Measurements from ENCODE around the gene SLC10A2. TPM values are rescaled to one million over a fixed set of nuclear protein-coding genes. Genes with fewer than 3 reads are reported as not detected.
"Not testable (repeated sequence)": the region's sequence is repeated elsewhere in the genome, so short reads cannot be mapped to it uniquely, and the experiment has no call there.

Gene SLC10A2
- not detected in 2 replicates for polyA plus RNA-seq (2013)

GRCh38 chr13:103066079-103066780, at the start of gene SLC10A2:
Gene SLC10A2, minus strand, starts transcription at chr13:103066417. Its CDS starts 168 bp downstream, at chr13:103066249.
- Histone ChIP-seq H3K9me3 (ENCODE audit: insufficient read depth, low read depth, low read length) (no peaks in the 10 kb centered on the region), H2AK5ac (ENCODE audit: low read length) (no peak within 1 kb of the TSS), H3K14ac (ENCODE audit: low read length) (no peak within 1 kb of the TSS), H2BK120ac (ENCODE audit: insufficient read depth, low read length, poor library complexity) (no peak within 1 kb of the TSS), H3K79me1 (ENCODE audit: low read length) (no peaks in the 10 kb centered on the region), H4K12ac (ENCODE audit: low read depth, low read length) (no peak within 1 kb of the TSS), H3K23ac (ENCODE audit: low read length) (no peak within 1 kb of the TSS), H3K27me3 (ENCODE audit: insufficient read depth, low read length) (no peaks in the 10 kb centered on the region), H3K18ac (ENCODE audit: low read length) (no peak within 1 kb of the TSS), H3K4me3 (ENCODE audit: low read depth, low read length) (no peak within 1 kb of the TSS), H3K27ac (ENCODE audit: low read depth, low read length) (no peak within 1 kb of the TSS), H3K9ac (ENCODE audit: low read length) (no peak within 1 kb of the TSS), H4K91ac (ENCODE audit: low read depth, low read length) (no peak within 1 kb of the TSS), H3K4ac (ENCODE audit: low read depth, low read length) (no peak within 1 kb of the TSS), H4K8ac (ENCODE audit: low read depth, low read length) (no peak within 1 kb of the TSS), H2AFZ (ENCODE audit: insufficient read depth, low read length, poor library complexity) (no peak within 1 kb of the TSS), H2BK12ac (ENCODE audit: low read length) (no peak within 1 kb of the TSS), H2BK5ac (ENCODE audit: low read depth, low read length, poor library complexity) (no peak within 1 kb of the TSS), H3K4me2 (ENCODE audit: low read length) (no peak within 1 kb of the TSS), H3K79me2 (ENCODE audit: control insufficient read depth, insufficient read depth, low read length, poor library complexity) (no peaks in the 10 kb centered on the region), H3K4me1 (ENCODE audit: control insufficient read depth in 1 of 2, insufficient read depth in 2 of 2, low read length in 2 of 2) (peaks cover 0 to 3% of the 10 kb centered on the region in 2 experiments), H3K36me3 (ENCODE audit: control insufficient read depth in 1 of 2, insufficient read depth in 2 of 2, low read length in 2 of 2) (no peaks in the 10 kb centered on the region)
- WGBS (ENCODE audit: extremely low coverage, insufficient coverage, insufficient read length): no CpG with 5 or more reads among the region's 9 CpGs
- no peak for DNase-seq

- Histone ChIP-seq H3K27ac (ENCODE audit: low read depth, low read length) (no peak overlapping the region), H4K91ac (ENCODE audit: low read depth, low read length) (no peak overlapping the region), H3K9ac (ENCODE audit: low read length) (no peak overlapping the region), H3K18ac (ENCODE audit: low read length) (no peak overlapping the region), H3K4me1 (ENCODE audit: control insufficient read depth in 1 of 2, insufficient read depth in 2 of 2, low read length in 2 of 2) (no peaks in the 10 kb centered on the region), H3K23ac (ENCODE audit: low read length) (no peak overlapping the region), H2BK12ac (ENCODE audit: low read length) (no peak overlapping the region), H3K4ac (ENCODE audit: low read depth, low read length) (no peak overlapping the region), H3K27me3 (ENCODE audit: insufficient read depth, low read length) (no peaks in the 10 kb centered on the region), H2BK120ac (ENCODE audit: insufficient read depth, low read length, poor library complexity) (no peak overlapping the region), H3K14ac (ENCODE audit: low read length) (no peak overlapping the region), H4K8ac (ENCODE audit: low read depth, low read length) (no peak overlapping the region), H3K9me3 (ENCODE audit: insufficient read depth, low read depth, low read length) (no peaks in the 10 kb centered on the region), H4K12ac (ENCODE audit: low read depth, low read length) (no peak overlapping the region), H3K36me3 (ENCODE audit: control insufficient read depth in 1 of 2, insufficient read depth in 2 of 2, low read length in 2 of 2) (no peaks in the 10 kb centered on the region), H3K79me1 (ENCODE audit: low read length) (no peaks in the 10 kb centered on the region), H3K4me2 (ENCODE audit: low read length) (no peak overlapping the region), H3K4me3 (ENCODE audit: low read depth, low read length) (no peak overlapping the region), H2BK5ac (ENCODE audit: low read depth, low read length, poor library complexity) (no peak overlapping the region), H2AK5ac (ENCODE audit: low read length) (no peak overlapping the region), H2AFZ (ENCODE audit: insufficient read depth, low read length, poor library complexity) (no peak overlapping the region), H3K79me2 (ENCODE audit: control insufficient read depth, insufficient read depth, low read length, poor library complexity) (no peaks in the 10 kb centered on the region)
- no CpG with 5 or more reads among the region's 3 CpGs for WGBS (ENCODE audit: extremely low coverage, insufficient coverage, insufficient read length)
- no peak for DNase-seq
Measured at GRCh38 chr13:103107580-103107979, 41.4 kb upstream of the SLC10A2 start.

- Histone ChIP-seq H3K79me2 (ENCODE audit: control insufficient read depth, insufficient read depth, low read length, poor library complexity) (no peaks in the 10 kb centered on the region), H3K4me3 (ENCODE audit: low read depth, low read length) (no peak overlapping the region), H2BK12ac (ENCODE audit: low read length) (no peak overlapping the region), H2AK5ac (ENCODE audit: low read length) (no peak overlapping the region), H3K9ac (ENCODE audit: low read length) (no peak overlapping the region), H2BK120ac (ENCODE audit: insufficient read depth, low read length, poor library complexity) (no peak overlapping the region), H2BK5ac (ENCODE audit: low read depth, low read length, poor library complexity) (no peak overlapping the region), H3K23ac (ENCODE audit: low read length) (no peak overlapping the region), H3K27me3 (ENCODE audit: insufficient read depth, low read length) (no peaks in the 10 kb centered on the region), H4K91ac (ENCODE audit: low read depth, low read length) (no peak overlapping the region), H3K14ac (ENCODE audit: low read length) (no peak overlapping the region), H3K27ac (ENCODE audit: low read depth, low read length) (no peak overlapping the region), H3K18ac (ENCODE audit: low read length) (no peak overlapping the region), H3K9me3 (ENCODE audit: insufficient read depth, low read depth, low read length) (no peaks in the 10 kb centered on the region), H3K4me1 (ENCODE audit: control insufficient read depth in 1 of 2, insufficient read depth in 2 of 2, low read length in 2 of 2) (peaks cover 0 to 4% of the 10 kb centered on the region in 2 experiments), H4K8ac (ENCODE audit: low read depth, low read length) (no peak overlapping the region), H3K4ac (ENCODE audit: low read depth, low read length) (no peak overlapping the region), H3K36me3 (ENCODE audit: control insufficient read depth in 1 of 2, insufficient read depth in 2 of 2, low read length in 2 of 2) (no peaks in the 10 kb centered on the region), H3K79me1 (ENCODE audit: low read length) (no peaks in the 10 kb centered on the region), H2AFZ (ENCODE audit: insufficient read depth, low read length, poor library complexity) (no peak overlapping the region), H4K12ac (ENCODE audit: low read depth, low read length) (no peak overlapping the region), H3K4me2 (ENCODE audit: low read length) (no peak overlapping the region)
- no CpG with 5 or more reads among the region's 5 CpGs for WGBS (ENCODE audit: extremely low coverage, insufficient coverage, insufficient read length)
- peak in 1 of 2 donors; percentile 23 for DNase-seq
Measured at GRCh38 chr13:103104340-103104739, 38.1 kb upstream of the SLC10A2 start.

DNA sequence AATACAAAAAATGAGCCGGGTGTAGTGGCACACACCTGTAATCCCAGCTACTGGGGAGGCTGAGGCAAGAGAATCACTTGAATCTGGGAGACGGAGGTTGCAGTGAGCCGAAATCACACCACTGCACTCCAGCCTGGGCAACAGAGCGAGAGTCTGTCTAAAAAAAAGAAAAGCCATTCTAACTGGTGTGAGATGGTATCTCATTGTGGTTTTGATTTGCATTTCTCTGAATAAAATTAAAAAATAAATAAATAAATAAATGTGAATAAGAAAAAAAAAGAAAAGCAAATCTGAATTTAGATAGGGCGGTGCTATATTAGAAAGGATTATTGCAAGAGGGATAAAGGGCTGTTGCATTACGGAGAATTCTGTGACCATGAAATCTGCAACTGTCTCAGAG, 37.2 kb upstream of the SLC10A2 start:
- DNase-seq: peak in 1 of 2 donors; percentile 40
- not testable (repeated sequence) for H3K4me3 ChIP-seq (ENCODE audit: low read depth, low read length); H3K27me3 ChIP-seq (ENCODE audit: insufficient read depth, low read length); H3K9me3 ChIP-seq (ENCODE audit: insufficient read depth, low read depth, low read length); H2BK12ac ChIP-seq (ENCODE audit: low read length); H2BK120ac ChIP-seq (ENCODE audit: insufficient read depth, low read length, poor library complexity); H3K4ac ChIP-seq (ENCODE audit: low read depth, low read length); H2AK5ac ChIP-seq (ENCODE audit: low read length); H4K12ac ChIP-seq (ENCODE audit: low read depth, low read length); H2AFZ ChIP-seq (ENCODE audit: insufficient read depth, low read length, poor library complexity); H4K91ac ChIP-seq (ENCODE audit: low read depth, low read length); H3K79me1 ChIP-seq (ENCODE audit: low read length); H3K9ac ChIP-seq (ENCODE audit: low read length); H3K18ac ChIP-seq (ENCODE audit: low read length); H3K27ac ChIP-seq (ENCODE audit: low read depth, low read length); H3K36me3 ChIP-seq (ENCODE audit: control insufficient read depth in 1 of 2, insufficient read depth in 2 of 2, low read length in 2 of 2); H4K8ac ChIP-seq (ENCODE audit: low read depth, low read length); H3K4me1 ChIP-seq (ENCODE audit: control insufficient read depth in 1 of 2, insufficient read depth in 2 of 2, low read length in 2 of 2); H3K14ac ChIP-seq (ENCODE audit: low read length); H3K79me2 ChIP-seq (ENCODE audit: control insufficient read depth, insufficient read depth, low read length, poor library complexity); H3K4me2 ChIP-seq (ENCODE audit: low read length); H3K23ac ChIP-seq (ENCODE audit: low read length); H2BK5ac ChIP-seq (ENCODE audit: low read depth, low read length, poor library complexity)
- WGBS (ENCODE audit: extremely low coverage, insufficient coverage, insufficient read length): no CpG with 5 or more reads among the region's 6 CpGs
